HG02798 (cell line): Measurements from ENCODE around the gene HIVEP2.

Experiments used
- ATAC-seq: cut with Tn5 transposase; IDR thresholded peaks from one replicate; pipeline ENCODE4 v1.9.1; 2021; ENCODE audit warnings: mild to moderate bottlenecking; ENCODE audit not compliant: unreplicated experiment, poor library complexity

HIVEP2 gene

DNA sequence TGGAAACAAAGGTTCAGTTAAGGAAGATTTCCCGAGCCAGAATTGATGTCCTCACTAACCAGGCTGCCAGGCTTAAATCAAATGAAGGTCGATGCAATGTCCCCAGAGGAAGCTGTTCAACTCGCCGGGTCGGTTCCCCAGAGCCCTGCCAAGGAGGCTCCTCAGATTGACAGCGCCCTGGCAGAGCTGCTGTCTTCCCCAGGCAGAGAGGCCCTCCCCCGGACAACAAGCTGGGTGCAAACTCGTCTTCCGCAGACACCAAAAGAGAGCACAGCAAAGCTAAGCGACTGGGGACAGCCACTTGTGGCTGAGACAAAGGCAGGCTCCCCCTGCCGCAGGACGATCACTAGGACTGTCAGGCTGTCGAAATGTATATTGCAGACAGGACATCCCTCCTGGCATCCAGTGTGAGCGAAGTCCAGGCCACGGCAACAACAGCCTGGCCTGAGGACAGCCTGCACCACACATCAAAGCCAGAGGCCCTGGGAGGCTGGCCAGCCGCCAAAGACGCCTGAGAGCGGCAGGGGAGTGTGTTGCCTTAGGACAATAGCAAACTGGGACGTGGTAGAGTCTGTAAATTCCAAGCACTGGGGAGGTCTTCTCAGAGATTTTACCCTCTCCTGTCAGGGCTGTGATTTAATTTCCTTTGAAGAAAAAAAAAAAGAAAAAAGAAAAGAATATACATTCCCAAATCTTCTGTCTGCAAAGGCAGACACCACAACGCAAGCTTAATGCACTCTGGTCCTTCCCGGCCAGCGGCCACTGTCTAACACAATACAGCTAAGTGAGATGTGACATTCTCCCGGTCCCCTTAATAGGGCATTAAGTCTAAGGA lies 99.1 kb downstream of the HIVEP2 start:
- no peak for ATAC-seq

- ATAC-seq = peak; percentile 36
Observed at GRCh38 chr6:142845143-142845571, 99.8 kb downstream of the HIVEP2 start.

DNA sequence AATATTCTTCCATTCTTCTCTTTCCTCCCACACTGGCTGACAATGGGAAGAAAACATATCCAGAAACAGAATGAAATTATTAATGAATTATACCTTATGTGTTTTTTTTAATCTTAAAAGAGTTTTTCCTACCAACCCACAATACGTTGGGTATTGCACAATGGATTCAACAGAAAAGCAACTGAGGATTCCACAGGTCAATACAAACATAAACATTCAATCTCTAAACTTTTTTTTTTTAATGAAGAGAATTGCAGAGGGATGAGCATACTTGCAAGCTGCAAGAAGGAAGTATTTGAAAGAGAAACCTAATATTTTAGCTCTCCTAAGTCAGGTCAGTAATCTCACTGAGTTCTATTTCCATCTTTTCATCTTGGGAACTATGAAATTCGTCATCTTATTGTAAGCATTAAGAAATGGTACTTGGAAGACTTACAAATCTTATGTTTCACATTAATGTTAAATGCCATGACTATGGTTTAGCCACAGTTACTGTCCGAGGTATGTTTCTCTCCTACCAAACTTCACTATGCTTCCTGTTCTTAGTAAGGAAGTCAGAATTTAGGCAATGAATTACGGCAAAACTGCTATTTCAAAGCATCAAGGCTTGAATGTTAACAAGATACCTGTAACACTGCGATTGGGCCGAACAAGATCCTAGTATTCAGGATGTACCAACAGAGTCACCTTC lies 100.8 kb downstream of the HIVEP2 start:
- no peak for ATAC-seq

DNA sequence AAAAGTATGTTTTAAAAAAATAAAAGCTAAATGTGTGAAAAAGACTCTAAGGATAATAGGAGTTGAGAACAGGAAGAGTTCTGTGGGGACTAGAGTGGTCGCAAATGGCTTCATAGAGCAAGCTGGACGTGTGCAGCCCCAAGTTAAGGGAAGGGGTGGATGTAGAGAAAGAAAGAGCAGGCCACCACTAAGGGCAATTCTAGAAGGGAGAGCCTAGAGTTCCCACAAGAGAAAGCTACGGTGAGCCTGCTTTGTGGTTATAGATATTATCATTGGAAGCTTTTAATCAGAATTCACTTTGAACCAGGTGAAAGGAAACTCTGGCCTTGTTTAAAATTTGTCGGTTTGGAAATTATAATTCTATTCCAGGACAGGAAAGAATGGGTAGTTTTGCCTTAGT lies 101.6 kb downstream of the HIVEP2 start:
- ATAC-seq = no peak

GRCh38 chr6:142842418-142843261 lies 102.3 kb downstream of the HIVEP2 start:
- ATAC-seq = peak; percentile 67

DNA sequence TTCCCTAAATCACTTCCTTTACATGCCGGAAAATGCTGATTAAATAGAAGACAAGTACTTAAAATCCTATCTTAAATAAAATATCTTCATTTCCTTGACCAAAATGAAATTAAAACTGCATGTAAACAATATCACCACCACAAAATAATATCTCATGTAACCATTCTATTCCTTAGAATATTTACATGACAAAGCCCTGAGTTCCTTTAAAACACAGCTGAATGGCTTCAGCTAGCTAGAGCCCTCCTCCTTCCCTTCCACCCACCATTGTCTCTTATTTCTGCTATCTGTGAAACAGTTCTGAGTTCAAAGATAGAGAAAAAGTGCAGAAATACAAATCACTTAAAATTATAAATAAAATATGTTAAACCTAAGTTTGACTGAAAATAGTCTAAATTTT lies 103.1 kb downstream of the HIVEP2 start:
- ATAC-seq = no peak

- no peak for ATAC-seq
Observed at GRCh38 chr6:142839686-142840040, 105.3 kb downstream of the HIVEP2 start.

DNA sequence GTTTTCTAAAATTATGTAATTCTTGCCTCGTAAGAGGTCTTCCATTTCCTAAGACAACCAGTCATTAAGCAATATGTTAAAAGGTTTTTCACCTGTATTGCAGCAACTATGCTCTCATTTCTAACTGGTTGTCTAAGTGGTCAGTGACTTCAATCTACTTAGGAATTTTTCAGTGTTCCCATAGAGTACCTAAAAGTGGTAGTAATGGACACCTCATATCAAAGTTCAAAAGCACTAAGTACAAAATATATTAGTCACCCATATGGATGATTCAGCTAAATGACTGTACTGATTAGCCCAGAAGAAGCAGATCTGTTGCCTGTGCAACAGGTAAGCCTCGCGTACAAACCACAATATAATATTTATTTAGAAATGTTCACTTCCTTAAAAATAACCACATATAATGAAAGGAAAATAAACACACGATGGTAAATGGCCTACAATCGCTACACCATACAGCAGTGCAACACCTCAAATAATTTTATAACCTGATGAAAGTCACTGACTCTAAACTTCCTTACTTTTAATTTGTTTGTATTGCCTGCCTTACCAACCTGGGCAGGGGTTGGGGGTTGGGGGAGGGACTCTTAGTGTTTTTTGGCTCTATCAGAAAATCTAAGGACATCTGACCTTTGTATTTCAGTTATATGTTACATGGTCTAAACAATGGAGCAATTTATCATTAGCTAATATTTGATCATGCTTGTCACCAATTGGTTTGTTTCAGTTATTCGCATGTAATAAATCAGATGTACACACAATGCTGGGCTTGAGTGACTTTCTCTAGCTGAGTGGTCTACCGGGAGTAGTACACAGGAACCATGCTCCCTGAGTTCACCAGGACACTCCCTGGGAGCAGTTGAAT lies 105.9 kb downstream of the HIVEP2 start:
- no peak for ATAC-seq

DNA sequence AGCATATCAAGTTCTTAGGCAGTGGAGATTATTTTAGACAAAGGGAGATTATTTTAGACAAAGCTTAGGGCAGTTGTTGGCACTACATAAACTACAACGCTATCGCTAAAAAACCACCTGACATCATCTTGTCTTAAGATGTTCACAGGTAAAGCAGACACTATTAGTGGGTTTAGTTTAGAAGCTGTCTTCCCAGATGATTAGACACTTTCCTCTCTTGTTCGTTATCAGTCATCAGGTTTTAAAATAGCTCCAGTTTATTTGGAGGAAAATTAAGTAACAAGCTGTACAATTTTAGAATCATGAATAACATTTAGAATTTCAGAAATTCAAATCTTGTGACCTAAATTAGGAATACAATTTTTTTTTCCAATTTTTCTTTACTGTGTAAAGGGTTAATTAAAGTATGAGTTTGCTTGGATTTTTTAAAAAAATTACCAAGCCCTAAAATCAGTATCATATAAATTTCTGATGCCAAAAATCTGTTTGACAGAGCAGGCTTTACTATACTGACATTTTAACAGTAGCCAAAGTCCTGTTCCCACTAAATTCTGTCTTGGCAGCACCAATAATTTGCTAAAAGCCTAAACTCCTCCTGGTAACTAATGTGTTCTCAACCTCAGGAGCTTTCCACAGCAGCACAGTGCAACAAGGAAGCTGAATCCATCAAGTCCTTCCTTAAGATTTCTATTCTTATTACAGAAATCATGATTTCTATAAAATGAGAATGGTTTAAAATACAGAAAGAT lies 109.0 kb downstream of the HIVEP2 start:
- no peak for ATAC-seq

GRCh38 chr6:142834853-142835252 lies 110.1 kb downstream of the HIVEP2 start:
- ATAC-seq = no peak

DNA sequence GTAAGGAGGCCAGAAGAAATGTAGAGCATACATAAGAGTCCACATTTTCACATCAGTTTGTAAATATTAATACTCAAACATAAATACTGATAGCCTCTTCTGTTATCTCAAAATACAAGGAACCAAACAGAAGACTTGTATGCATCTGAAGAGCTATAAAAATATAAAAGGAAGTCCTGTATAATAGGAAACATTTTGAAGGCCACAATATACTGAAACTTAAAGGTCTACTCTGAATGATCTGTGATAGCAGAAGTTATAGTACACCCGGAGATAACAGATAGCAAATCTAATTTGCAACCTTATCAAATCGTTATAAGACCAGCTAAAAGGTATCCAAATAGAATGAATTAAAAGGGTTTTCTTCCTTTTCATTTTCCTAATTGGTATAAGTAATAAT lies 111.2 kb downstream of the HIVEP2 start:
- ATAC-seq = no peak

- no peak for ATAC-seq
Observed at GRCh38 chr6:142833054-142833453, 111.9 kb downstream of the HIVEP2 start.

DNA sequence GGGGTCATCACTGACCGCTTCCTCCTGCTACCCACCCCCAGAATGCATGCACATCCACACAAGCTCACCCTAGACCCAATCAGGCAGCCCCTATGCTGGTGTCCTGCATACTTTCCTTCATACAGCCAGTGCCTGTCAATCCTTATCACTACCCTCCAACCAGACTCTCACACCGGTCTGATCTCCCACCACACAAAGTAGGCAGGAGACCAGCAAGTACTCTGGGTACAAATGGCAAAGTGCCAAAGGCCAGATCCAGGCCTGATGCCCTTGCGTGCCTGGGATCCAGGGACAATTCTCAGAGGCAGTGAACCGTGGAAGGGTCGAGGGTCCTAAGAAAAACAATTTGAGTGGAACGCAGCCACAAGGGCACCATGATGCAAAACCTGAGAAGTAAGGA lies 114.2 kb downstream of the HIVEP2 start:
- ATAC-seq = no peak

GRCh38 chr6:142830116-142830710 lies 114.8 kb downstream of the HIVEP2 start:
- ATAC-seq = no peak

DNA sequence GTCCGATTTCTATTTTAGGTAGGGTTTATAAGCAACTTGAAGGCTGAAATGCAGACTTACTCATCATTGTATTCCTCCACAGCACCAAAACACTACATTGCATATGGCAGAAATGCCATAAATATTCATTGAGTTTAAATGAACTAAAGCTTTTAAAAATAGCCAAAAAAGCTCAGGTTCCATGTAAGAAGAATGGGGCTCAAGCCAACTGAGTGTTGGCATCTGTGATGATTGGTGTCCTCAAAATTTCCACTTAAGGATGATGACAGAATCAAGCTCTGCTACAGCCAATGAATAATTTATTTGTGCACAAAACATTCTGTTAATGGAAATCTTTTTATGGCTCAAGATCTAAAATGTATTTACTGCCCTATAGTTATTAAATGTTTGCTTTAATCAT lies 115.4 kb downstream of the HIVEP2 start:
- ATAC-seq = no peak

DNA sequence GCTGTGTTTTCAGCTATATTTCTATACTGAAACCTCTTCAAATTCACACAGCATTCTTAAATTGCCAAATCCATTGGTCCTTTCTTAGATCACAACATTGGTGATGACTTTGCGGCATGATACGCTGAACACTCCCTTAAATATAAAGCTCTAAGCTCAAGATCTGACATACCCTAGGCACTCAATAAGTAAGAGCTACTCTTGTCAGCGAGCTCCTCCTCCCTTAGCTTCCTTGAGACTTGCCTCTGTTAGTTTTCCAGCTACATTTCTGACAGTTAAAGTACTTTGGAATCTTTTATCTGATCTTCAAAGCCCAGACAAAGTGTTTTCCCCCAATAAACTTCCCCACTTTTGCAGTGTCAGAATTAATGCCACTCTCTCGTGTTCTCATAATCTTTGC lies 117.0 kb downstream of the HIVEP2 start:
- ATAC-seq = no peak

- ATAC-seq = no peak
Observed at GRCh38 chr6:142827369-142827768, 117.6 kb downstream of the HIVEP2 start.

GRCh38 chr6:142825760-142826159 lies 119.2 kb downstream of the HIVEP2 start:
- no peak for ATAC-seq

DNA sequence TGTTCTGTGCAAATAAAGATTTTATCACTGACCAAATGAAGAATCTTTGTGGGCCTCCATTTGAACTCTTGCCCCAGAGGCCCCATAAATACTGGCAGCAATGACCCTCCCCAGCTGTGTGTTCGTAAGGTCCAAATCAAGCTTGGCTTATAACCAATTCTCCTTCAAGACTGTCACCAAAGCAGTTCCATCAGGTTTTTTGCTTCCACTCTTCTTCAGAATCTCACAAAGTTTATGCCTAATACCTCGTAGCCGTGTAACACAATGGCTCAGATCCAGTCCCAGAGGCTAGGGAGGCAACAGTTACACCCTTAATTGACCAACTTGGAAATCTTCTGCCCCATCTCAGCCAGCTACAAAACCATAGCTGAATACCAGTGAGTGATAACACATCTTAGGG lies 120.5 kb downstream of the HIVEP2 start:
- ATAC-seq = no peak
